ENCODE data around the gene KANSL1. TPM values are rescaled to one million over a fixed set of nuclear protein-coding genes. Genes with fewer than 3 reads are reported as not detected.

Gene KANSL1
- total and polyA plus RNA-seq, 10 of the 15 experiments (the other 5 are each of a cell fraction or from before 2014, with no cell fraction given) = 4.7 to 60.6 (median 28.0) TPM

DNA sequence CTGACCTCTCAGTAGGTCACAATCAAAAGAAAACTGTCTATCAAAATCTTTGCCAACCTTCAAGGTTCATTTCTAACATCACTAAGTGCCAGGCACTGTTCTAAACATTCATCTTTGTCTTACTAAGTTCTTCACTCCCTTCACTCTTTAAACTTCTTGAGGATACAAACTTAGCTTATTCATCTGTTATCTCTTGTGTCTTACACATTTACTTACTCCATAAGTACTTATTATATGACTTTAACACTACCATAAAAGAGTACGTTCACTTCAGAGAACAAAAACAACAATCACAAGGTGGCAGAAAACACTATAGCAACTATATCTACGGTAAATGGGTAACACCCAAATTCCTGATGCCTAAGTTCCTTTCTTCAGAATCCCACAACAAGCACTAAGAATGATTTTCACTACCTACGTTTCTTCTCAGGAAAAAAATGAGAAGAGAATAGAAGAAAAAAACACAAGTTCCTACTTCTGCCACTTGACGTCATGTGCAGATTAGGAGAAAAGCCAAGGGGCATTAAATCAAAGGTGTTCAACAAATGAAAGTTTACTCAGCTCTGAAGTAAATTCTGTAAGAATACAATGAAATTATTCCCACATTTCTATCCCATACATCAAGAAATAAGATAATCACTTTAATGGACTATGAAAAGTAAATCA lies 29.2 kb downstream of the KANSL1 start (continued):
- TF ChIP-seq, protein P1, sequence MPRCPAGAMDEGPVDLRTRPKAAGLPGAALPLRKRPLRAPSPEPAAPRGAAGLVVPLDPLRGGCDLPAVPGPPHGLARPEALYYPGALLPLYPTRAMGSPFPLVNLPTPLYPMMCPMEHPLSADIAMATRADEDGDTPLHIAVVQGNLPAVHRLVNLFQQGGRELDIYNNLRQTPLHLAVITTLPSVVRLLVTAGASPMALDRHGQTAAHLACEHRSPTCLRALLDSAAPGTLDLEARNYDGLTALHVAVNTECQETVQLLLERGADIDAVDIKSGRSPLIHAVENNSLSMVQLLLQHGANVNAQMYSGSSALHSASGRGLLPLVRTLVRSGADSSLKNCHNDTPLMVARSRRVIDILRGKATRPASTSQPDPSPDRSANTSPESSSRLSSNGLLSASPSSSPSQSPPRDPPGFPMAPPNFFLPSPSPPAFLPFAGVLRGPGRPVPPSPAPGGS (IDR thresholded peaks at IDR 0.05; ENCODE audit: borderline replicate concordance, insufficient read depth, low read depth, low read length, poor library complexity, severe bottlenecking) = no peak
- no peak for TF ChIP-seq RBBP5 (conservative IDR thresholded peaks at IDR 0.05)

DNA sequence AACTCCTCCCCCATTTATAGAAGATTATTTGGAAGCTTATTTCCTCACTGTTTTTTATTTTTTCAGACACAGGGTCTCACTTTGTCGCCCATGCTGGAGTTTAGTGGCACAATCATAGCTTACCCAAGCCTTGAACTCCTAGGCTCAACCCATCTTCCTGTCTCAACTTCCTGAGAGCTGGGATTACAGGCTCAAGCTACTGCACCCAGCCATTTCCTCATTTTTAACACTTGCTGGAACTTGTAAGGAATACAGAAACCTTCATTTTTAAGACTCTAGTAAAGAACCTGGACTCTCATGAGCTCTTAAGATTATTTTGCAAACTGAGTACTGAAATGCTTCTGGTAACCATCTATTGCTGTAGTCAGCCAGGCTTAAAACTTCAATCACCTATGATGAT lies 29.9 kb downstream of the KANSL1 start:
- CTCF ChIA-PET = interaction anchor here (0.6 to 3.7 kb wide), 12 partner anchors 9 to 162 kb away, joined by 3 to 16 read pairs (median 8); no protein-coding TSS in a partner anchor
- intact Hi-C loops (cut with micrococcal nuclease; ENCODE audit: unreplicated experiment) = no loop called here
- BruUV-seq (replicated peaks) = no TSS peak

More for the DNA sequence above, 29.9 kb downstream of the KANSL1 start:
- Histone ChIP-seq H3K9me3 (replicated peaks; ENCODE audit: control insufficient read depth, insufficient read depth, low read length) (no peaks in the 10 kb centered on the region), H3K4me3 (no peak overlapping the region), H3K9ac (ENCODE audit: control insufficient read depth, insufficient read depth, low read length) (no peak overlapping the region), H3K79me2 (ENCODE audit: control insufficient read depth, insufficient read depth, low read length) (peaks cover 95% of the 10 kb centered on the region), H2AFZ (ENCODE audit: control insufficient read depth, low read depth, low read length) (no peak overlapping the region), H3K27ac (ENCODE audit: control insufficient read depth, insufficient read depth) (no peak overlapping the region), H3K4me2 (ENCODE audit: control insufficient read depth, insufficient read depth) (no peak overlapping the region), H3K36me3 (ENCODE audit: control insufficient read depth in 2 of 2, insufficient read depth in 2 of 2, low read length in 1 of 2) (peaks cover 4 to 11% of the 10 kb centered on the region in 2 experiments; a peak in 3 of 4 replicates), H3K27me3 (replicated peaks in 1 of 2; ENCODE audit: control insufficient read depth in 2 of 2, insufficient read depth in 2 of 2, low read length in 1 of 2) (no peaks in the 10 kb centered on the region), H3K4me1 (ENCODE audit: control insufficient read depth, insufficient read depth, low read length) (peaks cover 22% of the 10 kb centered on the region), H4K20me1 (ENCODE audit: control insufficient read depth, insufficient read depth) (peaks cover 8% of the 10 kb centered on the region)
- 100% methylated on average over 1 of the region's 1 CpG for whole genome bisulfite sequencing (ENCODE audit: insufficient coverage, insufficient replicate concordance, low lambda C conversion rate, missing lambda C conversion rate)
- in situ Hi-C loops (cut with MboI) = no loop called here
- ATAC-seq = no peak
- ChIA-PET POLR2A (interaction anchor here (0.6 to 2.6 kb wide), 11 partner anchors 9 to 43 kb away, joined by 3 to 10 read pairs (median 4); no protein-coding TSS in a partner anchor), RAD21 (ENCODE audit: unreplicated experiment) (interaction anchor here (1.2 to 3.5 kb wide), 4 partner anchors 18 to 75 kb away, joined by 3 to 12 read pairs (median 7); no protein-coding TSS in a partner anchor), SMC1A (ENCODE audit: uncharacterized antibody, unreplicated experiment) (interaction anchor here (0.7 to 18.2 kb wide), 12 partner anchors 10 to 72 kb away, joined by 3 to 478 read pairs (median 7); no protein-coding TSS in a partner anchor)
- TF ChIP-seq GABPA (IDR thresholded peaks at IDR 0.05; ENCODE audit: low read depth) (no peak), SPI1 (IDR thresholded peaks at IDR 0.05; ENCODE audit: borderline replicate concordance, insufficient read depth, low read depth, low read length) (peak; percentile 43; the same call in 1 of the 2 replicates), TAF1 (IDR thresholded peaks at IDR 0.05; ENCODE audit: borderline replicate concordance, low read depth, low read length) (no peak)
- TF ChIP-seq, protein P2, sequence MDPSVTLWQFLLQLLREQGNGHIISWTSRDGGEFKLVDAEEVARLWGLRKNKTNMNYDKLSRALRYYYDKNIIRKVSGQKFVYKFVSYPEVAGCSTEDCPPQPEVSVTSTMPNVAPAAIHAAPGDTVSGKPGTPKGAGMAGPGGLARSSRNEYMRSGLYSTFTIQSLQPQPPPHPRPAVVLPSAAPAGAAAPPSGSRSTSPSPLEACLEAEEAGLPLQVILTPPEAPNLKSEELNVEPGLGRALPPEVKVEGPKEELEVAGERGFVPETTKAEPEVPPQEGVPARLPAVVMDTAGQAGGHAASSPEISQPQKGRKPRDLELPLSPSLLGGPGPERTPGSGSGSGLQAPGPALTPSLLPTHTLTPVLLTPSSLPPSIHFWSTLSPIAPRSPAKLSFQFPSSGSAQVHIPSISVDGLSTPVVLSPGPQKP (IDR thresholded peaks at IDR 0.05; ENCODE audit: low read depth, low read length) = no peak
- FAIRE-seq = no peak
- no peak for DNase-seq (ENCODE audit: low read depth, low spot score)
